HepG2 (cell line): ENCODE measurements around the gene C1QTNF1. TPM values are rescaled to one million over a fixed set of nuclear protein-coding genes. Genes with fewer than 3 reads are reported as not detected.
A peak's percentile ranks its signal among the peaks of the same experiment; 100 is the strongest.

Experiments used
- AHR ChIP-seq: IDR thresholded peaks from 2 replicates; pipeline ENCODE4 v1.6.1; 2018; ENCODE audit warnings: missing genetic modification reagents, missing compliant biosample characterization
- DNMT3B ChIP-seq: conservative IDR thresholded peaks from 2 replicates; pipeline ENCODE4 v1.6.1; 2016; ENCODE audit warnings: missing biosample characterization, control low read depth
- HOXA3 ChIP-seq: sonication (generic); formaldehyde crosslinking; IDR thresholded peaks from 2 replicates; pipeline ENCODE4 v1.5.0; 2020; ENCODE audit warnings: missing genetic modification reagents
- RFX5 ChIP-seq: IDR thresholded peaks from 2 replicates; pipeline ENCODE4 v1.6.1; 2011; ENCODE audit warnings: low read depth, low read length, improper control_type of control experiment
- SRSF9 ChIP-seq: fragments of 200-400 bp; formaldehyde crosslinking; IDR thresholded peaks from 2 replicates; pipeline ENCODE4 v1.6.1; 2018; ENCODE audit warnings: borderline replicate concordance, mild to moderate bottlenecking, low read depth, low read length; ENCODE audit not compliant: insufficient read depth, poor library complexity, severe bottlenecking
- TEAD2 ChIP-seq: sonication (generic); formaldehyde crosslinking; IDR thresholded peaks from 2 replicates; pipeline ENCODE4 v1.9.0; 2021; ENCODE audit warnings: missing genetic modification reagents
- ZFY ChIP-seq: sonication (generic); formaldehyde crosslinking; IDR thresholded peaks from 2 replicates; pipeline ENCODE4 v1.4.0; 2020; ENCODE audit warnings: missing genetic modification reagents
- ZNF101 ChIP-seq: sonication (generic); formaldehyde crosslinking; IDR thresholded peaks from 2 replicates; pipeline ENCODE4 v1.4.0; 2020; ENCODE audit warnings: mild to moderate bottlenecking, low read depth, missing genetic modification reagents, borderline replicate concordance
- ZNF282 ChIP-seq: fragments of 450-650 bp; IDR thresholded peaks from 2 replicates; pipeline ENCODE4 v1.6.1; 2018; ENCODE audit not compliant: partially characterized antibody
- ZNF343 ChIP-seq: sonication (generic); formaldehyde crosslinking; IDR thresholded peaks from 2 replicates; pipeline ENCODE4 v1.4.0; 2020; ENCODE audit warnings: mild to moderate bottlenecking, missing genetic modification reagents
- ZNF562 ChIP-seq: sonication (generic); formaldehyde crosslinking; IDR thresholded peaks from 2 replicates; pipeline ENCODE4 v1.8.0; 2022; ENCODE audit warnings: missing genetic modification reagents, borderline replicate concordance
- ZNF569 ChIP-seq: sonication (generic); formaldehyde crosslinking; IDR thresholded peaks from 2 replicates; pipeline ENCODE4 v1.5.0; 2020; ENCODE audit warnings: mild to moderate bottlenecking, missing genetic modification reagents, moderate library complexity, borderline replicate concordance
- polyA plus RNA-seq, 8 experiments: library from polyadenylated mRNA; depleted of rRNA in 3 of 8; stranded (reverse) in 7 of 8; unstranded in 1 of 8; fragments of >200 nt; fragmentation: Illumina TruSeq in 4 of 8; extraction: Trizol in 4 of 8; gene quantifications; 2 replicates each; pipeline versions ENCODE4 v1.2.1 to v1.2.3, GENCODE V29; 2011 to 2016; ENCODE audit warnings: low read depth in 4 of 8, missing spikeins in 1 of 8, mixed read lengths in 1 of 8; ENCODE audit not compliant: insufficient read depth in 1 of 8
- total RNA-seq, 5 experiments: library from RNA; depleted of rRNA; stranded (reverse); fragments of >200 nt; fragmentation: Illumina TruSeq; extraction: Trizol; gene quantifications; 2 replicates each; pipeline ENCODE4 v1.2.3, GENCODE V29; 2016; ENCODE audit warnings: low read depth in 1 of 5
- TF ChIP-seq, protein P1 (sequence below): sonication (generic); formaldehyde crosslinking; IDR thresholded peaks from 2 replicates; pipeline ENCODE4 v1.8.0; 2022; ENCODE audit warnings: mild to moderate bottlenecking, missing genetic modification reagents; ENCODE audit not compliant: insufficient replicate concordance
- TF ChIP-seq, protein P2 (sequence below): IDR thresholded peaks from 2 replicates; pipeline ENCODE4 v1.6.1; 2016
- TF ChIP-seq, protein P3 (sequence below): IDR thresholded peaks from 2 replicates; pipeline ENCODE4 v1.6.1; 2016; ENCODE audit warnings: missing compliant biosample characterization, missing genetic modification reagents, borderline replicate concordance
- TF ChIP-seq, protein P4 (sequence below): sonication (generic); formaldehyde crosslinking; IDR thresholded peaks from 2 replicates; pipeline ENCODE4 v1.5.1; 2020; ENCODE audit warnings: missing genetic modification reagents, mild to moderate bottlenecking, borderline replicate concordance
- TF ChIP-seq, protein P5 (sequence below): sonication (generic); formaldehyde crosslinking; IDR thresholded peaks from 2 replicates; pipeline ENCODE4 v1.4.0; 2020; ENCODE audit warnings: mild to moderate bottlenecking, low read depth, missing genetic modification reagents
- TF ChIP-seq, protein P6 (sequence below): IDR thresholded peaks from 2 replicates; pipeline ENCODE4 v1.6.1; 2018; ENCODE audit warnings: missing genetic modification reagents, mild to moderate bottlenecking, missing compliant biosample characterization
- TF ChIP-seq, protein P7 (sequence below): IDR thresholded peaks from 2 replicates; pipeline ENCODE4 v1.6.1; 2016; ENCODE audit warnings: missing biosample characterization, missing genetic modification reagents, low read depth

C1QTNF1 gene
- total and polyA plus RNA-seq, 2 of the 13 experiments (the other 11 are each of a cell fraction or from before 2014, with no cell fraction given) = 0.18 to 0.86 TPM

DNA sequence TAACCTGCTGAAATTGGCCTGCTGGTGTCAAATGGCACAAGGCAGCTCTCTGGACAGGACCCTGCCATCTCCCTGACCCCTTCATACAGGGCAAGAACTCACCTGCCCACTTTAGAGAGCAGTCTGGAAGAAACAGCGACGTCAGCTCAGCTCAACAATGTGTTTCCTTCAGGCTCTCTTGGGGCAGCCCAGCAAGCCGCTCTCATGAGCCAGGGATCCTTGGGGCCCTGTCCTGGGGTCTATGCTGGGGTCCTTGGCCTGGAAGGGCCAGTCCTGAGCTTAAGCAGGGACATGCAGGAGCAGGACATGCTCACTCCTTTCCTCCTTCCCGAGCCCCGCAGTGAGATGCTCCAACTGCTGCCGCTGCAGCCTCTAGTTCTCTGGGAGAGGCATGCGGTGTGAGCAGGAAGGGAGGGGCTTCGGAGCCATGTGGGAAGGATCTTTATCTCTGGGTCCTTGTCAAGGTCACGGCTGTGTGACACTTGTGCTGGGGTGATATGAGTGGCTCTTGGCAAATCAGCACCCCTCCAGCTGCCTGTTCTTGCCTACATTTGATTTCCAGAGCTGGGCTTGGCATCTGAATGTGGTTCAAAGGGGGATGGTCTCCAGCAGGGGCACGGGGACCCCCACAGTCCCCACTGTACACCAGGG is 3.4 kb downstream of the C1QTNF1 start (continued):
- no peak for TF ChIP-seq RFX5
- no peak for TF ChIP-seq ZNF282
- TF ChIP-seq TEAD2 (CRISPR knock-in tag) = no peak
- TF ChIP-seq DNMT3B = no peak
- TF ChIP-seq, protein P1, sequence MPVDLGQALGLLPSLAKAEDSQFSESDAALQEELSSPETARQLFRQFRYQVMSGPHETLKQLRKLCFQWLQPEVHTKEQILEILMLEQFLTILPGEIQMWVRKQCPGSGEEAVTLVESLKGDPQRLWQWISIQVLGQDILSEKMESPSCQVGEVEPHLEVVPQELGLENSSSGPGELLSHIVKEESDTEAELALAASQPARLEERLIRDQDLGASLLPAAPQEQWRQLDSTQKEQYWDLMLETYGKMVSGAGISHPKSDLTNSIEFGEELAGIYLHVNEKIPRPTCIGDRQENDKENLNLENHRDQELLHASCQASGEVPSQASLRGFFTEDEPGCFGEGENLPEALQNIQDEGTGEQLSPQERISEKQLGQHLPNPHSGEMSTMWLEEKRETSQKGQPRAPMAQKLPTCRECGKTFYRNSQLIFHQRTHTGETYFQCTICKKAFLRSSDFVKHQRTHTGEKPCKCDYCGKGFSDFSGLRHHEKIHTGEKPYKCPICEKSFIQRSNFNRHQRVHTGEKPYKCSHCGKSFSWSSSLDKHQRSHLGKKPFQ (CRISPR knock-in tag) = peak; percentile 87
- TF ChIP-seq, protein P2, sequence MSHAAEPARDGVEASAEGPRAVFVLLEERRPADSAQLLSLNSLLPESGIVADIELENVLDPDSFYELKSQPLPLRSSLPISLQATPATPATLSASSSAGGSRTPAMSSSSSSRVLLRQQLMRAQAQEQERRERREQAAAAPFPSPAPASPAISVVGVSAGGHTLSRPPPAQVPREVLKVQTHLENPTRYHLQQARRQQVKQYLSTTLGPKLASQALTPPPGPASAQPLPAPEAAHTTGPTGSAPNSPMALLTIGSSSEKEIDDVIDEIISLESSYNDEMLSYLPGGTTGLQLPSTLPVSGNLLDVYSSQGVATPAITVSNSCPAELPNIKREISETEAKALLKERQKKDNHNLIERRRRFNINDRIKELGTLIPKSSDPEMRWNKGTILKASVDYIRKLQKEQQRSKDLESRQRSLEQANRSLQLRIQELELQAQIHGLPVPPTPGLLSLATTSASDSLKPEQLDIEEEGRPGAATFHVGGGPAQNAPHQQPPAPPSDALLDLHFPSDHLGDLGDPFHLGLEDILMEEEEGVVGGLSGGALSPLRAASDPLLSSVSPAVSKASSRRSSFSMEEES (CRISPR knock-in tag) = peak; percentile 75; the same call in 1 of the 2 replicates
- TF ChIP-seq ZFY (CRISPR knock-in tag) = peak; percentile 16; the same call in 1 of the 2 replicates
- TF ChIP-seq ZNF343 = peak; percentile 5; the same call in 1 of the 2 replicates
- TF ChIP-seq, protein P3, sequence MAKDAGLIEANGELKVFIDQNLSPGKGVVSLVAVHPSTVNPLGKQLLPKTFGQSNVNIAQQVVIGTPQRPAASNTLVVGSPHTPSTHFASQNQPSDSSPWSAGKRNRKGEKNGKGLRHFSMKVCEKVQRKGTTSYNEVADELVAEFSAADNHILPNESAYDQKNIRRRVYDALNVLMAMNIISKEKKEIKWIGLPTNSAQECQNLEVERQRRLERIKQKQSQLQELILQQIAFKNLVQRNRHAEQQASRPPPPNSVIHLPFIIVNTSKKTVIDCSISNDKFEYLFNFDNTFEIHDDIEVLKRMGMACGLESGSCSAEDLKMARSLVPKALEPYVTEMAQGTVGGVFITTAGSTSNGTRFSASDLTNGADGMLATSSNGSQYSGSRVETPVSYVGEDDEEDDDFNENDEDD = peak; percentile 68; the same call in 1 of the 2 replicates
- no peak; the same call in 1 of the 2 replicates for TF ChIP-seq HOXA3 (CRISPR knock-in tag)
- no peak for TF ChIP-seq ZNF562 (CRISPR knock-in tag)
- TF ChIP-seq ZNF101 (CRISPR knock-in tag) = no peak
- no peak for TF ChIP-seq SRSF9
- TF ChIP-seq, protein P4, sequence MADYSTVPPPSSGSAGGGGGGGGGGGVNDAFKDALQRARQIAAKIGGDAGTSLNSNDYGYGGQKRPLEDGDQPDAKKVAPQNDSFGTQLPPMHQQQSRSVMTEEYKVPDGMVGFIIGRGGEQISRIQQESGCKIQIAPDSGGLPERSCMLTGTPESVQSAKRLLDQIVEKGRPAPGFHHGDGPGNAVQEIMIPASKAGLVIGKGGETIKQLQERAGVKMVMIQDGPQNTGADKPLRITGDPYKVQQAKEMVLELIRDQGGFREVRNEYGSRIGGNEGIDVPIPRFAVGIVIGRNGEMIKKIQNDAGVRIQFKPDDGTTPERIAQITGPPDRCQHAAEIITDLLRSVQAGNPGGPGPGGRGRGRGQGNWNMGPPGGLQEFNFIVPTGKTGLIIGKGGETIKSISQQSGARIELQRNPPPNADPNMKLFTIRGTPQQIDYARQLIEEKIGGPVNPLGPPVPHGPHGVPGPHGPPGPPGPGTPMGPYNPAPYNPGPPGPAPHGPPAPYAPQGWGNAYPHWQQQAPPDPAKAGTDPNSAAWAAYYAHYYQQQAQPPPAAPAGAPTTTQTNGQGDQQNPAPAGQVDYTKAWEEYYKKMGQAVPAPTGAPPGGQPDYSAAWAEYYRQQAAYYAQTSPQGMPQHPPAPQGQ (CRISPR knock-in tag) = no peak
- TF ChIP-seq, protein P5, sequence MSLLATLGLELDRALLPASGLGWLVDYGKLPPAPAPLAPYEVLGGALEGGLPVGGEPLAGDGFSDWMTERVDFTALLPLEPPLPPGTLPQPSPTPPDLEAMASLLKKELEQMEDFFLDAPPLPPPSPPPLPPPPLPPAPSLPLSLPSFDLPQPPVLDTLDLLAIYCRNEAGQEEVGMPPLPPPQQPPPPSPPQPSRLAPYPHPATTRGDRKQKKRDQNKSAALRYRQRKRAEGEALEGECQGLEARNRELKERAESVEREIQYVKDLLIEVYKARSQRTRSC (CRISPR knock-in tag) = no peak
- TF ChIP-seq ZNF569 (CRISPR knock-in tag) = no peak
- no peak for TF ChIP-seq AHR
- TF ChIP-seq, protein P6, sequence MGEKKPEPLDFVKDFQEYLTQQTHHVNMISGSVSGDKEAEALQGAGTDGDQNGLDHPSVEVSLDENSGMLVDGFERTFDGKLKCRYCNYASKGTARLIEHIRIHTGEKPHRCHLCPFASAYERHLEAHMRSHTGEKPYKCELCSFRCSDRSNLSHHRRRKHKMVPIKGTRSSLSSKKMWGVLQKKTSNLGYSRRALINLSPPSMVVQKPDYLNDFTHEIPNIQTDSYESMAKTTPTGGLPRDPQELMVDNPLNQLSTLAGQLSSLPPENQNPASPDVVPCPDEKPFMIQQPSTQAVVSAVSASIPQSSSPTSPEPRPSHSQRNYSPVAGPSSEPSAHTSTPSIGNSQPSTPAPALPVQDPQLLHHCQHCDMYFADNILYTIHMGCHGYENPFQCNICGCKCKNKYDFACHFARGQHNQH (CRISPR knock-in tag) = peak; percentile 81
- TF ChIP-seq, protein P7, sequence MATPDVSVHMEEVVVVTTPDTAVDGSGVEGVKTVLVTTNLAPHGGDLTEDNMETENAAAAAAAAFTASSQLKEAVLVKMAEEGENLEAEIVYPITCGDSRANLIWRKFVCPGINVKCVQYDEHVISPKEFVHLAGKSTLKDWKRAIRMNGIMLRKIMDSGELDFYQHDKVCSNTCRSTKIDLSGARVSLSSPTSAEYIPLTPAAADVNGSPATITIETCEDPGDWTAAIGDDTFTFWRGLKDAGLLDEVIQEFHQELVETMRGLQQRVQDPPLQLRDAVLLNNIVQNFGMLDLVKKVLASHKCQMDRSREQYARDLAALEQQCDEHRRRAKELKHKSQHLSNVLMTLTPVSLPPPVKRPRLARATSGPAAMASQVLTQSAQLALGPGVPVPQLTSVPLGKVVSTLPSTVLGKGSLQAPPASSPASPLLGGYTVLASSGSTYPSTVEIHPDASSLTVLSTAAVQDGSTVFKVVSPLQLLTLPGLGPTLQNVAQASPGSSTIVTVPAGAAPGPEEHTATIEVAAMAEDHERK (CRISPR knock-in tag) = no peak
